Left ventricle myocardium inferior (tissue), 1 donor: ENCODE data around the gene GLS. TPM values are rescaled to one million over a fixed set of nuclear protein-coding genes. Genes with fewer than 3 reads are reported as not detected.

ENCODE experiments used
- DNase-seq: peaks from one replicate; pipeline ENCODE4 v3.0.0-alpha.2; 2020
- H3K27ac ChIP-seq: fragments of 200-600 bp; replicated peaks from 2 replicates; pipeline ENCODE4 v1.8.0; 2021
- H3K27me3 ChIP-seq: fragments of 200-600 bp; 2 replicates; pipeline ENCODE4 v1.8.0; 2021; ENCODE audit warnings: low read depth
- H3K36me3 ChIP-seq: fragments of 200-600 bp; 2 replicates; pipeline ENCODE4 v1.8.0; 2021
- H3K4me1 ChIP-seq: fragments of 200-600 bp; 2 replicates; pipeline ENCODE4 v1.8.0; 2021
- H3K4me3 ChIP-seq: fragments of 200-600 bp; 2 replicates; pipeline ENCODE4 v1.8.0; 2021; ENCODE audit warnings: mild to moderate bottlenecking, moderate library complexity
- H3K9me3 ChIP-seq: fragments of 200-600 bp; replicated peaks from 2 replicates; pipeline ENCODE4 v1.8.0; 2021
- intact Hi-C: fragments of 100-400 bp; cut with micrococcal nuclease; formaldehyde crosslinking; loops from one replicate; pipeline ENCODE4 v1.11.0; 2022
- total RNA-seq: library from RNA; stranded (reverse); fragmentation: NEBNext Ultra II Directional; extraction: Animal tissue kit (Norgen Biotek cat#: 25700); gene quantifications from one replicate; pipeline ENCODE4 v1.2.1, GENCODE V29; 2021
- TF ChIP-seq, protein P1 (sequence below): fragments of 200-600 bp; IDR thresholded peaks from 2 replicates; pipeline ENCODE4 v1.8.0; 2021; ENCODE audit warnings: antibody characterized with exemption, mild to moderate bottlenecking, borderline replicate concordance
- donor health status: DM: no; HTN: yes; CAD: no; lungs with severe emphysema.

GLS gene
- total RNA-seq, 1 donor from 2014 or later = 48.4 TPM

DNA sequence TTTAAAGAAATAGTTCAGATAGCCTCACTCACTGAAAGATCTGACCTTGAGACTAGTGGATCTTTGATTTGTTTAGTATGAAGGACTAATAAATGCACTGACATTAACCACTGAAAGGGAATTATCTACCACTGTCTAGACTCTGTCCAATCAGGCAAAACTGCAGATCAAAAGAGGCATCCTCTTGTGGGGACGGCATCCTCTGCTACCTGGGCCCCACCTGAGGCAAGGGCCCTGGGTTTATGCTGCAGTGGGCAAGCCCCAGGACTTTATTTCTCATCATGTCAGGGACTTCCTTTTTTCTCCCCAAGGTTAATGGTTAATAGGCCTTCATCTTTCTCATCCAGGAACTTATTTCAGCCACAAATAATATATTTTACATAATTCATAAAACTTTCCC lies 101.1 kb downstream of the GLS start:
- no peaks in the 10 kb centered on the region for H3K27me3 ChIP-seq
- H3K36me3 ChIP-seq = peaks cover 89% of the 10 kb centered on the region
- no peak overlapping the region for H3K4me3 ChIP-seq
- no peak for DNase-seq
- TF ChIP-seq, protein P1, sequence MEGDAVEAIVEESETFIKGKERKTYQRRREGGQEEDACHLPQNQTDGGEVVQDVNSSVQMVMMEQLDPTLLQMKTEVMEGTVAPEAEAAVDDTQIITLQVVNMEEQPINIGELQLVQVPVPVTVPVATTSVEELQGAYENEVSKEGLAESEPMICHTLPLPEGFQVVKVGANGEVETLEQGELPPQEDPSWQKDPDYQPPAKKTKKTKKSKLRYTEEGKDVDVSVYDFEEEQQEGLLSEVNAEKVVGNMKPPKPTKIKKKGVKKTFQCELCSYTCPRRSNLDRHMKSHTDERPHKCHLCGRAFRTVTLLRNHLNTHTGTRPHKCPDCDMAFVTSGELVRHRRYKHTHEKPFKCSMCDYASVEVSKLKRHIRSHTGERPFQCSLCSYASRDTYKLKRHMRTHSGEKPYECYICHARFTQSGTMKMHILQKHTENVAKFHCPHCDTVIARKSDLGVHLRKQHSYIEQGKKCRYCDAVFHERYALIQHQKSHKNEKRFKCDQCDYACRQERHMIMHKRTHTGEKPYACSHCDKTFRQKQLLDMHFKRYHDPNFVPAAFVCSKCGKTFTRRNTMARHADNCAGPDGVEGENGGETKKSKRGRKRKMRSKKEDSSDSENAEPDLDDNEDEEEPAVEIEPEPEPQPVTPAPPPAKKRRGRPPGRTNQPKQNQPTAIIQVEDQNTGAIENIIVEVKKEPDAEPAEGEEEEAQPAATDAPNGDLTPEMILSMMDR = no peak
- H3K27ac ChIP-seq = no peak overlapping the region
- intact Hi-C loops = no loop called here
- H3K9me3 ChIP-seq = no peaks in the 10 kb centered on the region
- peaks cover 59% of the 10 kb centered on the region for H3K4me1 ChIP-seq

DNA sequence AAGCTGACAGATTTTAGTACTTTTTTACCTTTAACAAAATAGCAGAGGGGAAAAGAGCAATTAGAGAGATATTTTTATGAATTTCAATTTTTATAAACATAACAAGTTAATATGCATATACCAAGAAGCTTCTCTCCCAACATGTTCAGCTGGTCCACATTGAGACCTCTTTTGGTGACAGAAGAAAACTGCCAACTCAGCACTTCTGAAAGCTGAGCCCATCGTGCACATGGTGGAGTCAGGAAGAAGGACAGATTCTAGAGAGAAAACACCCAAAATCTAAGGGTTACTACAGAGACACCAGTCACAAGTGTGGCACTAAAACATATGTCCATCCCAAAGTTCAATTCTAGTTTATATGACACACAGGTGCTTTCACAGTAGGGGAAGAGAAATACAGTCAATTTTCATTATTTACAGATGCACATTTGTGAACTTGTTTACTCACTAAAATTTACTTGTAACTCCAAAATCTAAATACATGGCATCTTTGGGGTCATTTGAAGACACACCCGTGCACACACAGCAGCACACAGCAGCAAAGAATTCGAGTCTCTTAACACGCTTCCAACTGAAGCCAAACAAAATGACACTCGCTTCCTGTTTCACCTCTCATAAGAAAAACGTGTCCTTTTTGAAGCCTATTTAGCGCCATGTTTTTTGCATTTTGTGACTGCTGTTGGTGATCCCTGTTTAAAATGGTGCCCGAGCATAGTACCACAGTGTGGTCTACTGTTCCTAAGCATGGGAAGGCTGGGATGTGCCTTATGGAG lies 101.8 kb downstream of the GLS start:
- Histone ChIP-seq H3K9me3 (no peaks in the 10 kb centered on the region), H3K36me3 (peaks cover 89% of the 10 kb centered on the region), H3K4me1 (peaks cover 59% of the 10 kb centered on the region), H3K27me3 (no peaks in the 10 kb centered on the region), H3K27ac (no peak overlapping the region), H3K4me3 (no peak overlapping the region)
- intact Hi-C loops = no loop called here
- TF ChIP-seq, protein P1 = no peak
- DNase-seq = no peak

DNA sequence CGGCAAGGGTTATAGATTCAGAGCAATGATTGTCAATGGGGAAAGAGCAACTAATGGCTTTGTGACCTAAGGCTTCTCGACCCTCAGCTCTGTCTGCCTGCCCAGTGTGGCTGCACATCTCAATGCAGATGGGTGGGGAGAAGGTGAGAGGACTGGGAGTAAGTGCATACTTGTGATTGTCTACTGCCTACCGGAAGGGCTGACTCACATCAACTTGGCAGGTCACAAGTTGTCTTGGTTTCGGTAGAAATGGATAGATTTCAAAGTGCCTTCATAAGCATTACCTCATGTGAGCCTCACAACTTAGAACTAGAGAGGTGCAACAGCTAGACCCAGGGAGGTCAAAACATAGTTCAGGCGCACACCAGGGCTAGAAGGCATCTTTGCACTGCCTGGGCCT lies 104.0 kb downstream of the GLS start:
- H3K9me3 ChIP-seq = no peaks in the 10 kb centered on the region
- intact Hi-C loops = no loop called here
- no peak for DNase-seq
- peaks cover 89% of the 10 kb centered on the region for H3K36me3 ChIP-seq
- peaks cover 38% of the 10 kb centered on the region for H3K4me1 ChIP-seq
- H3K4me3 ChIP-seq = no peak overlapping the region
- no peak overlapping the region for H3K27ac ChIP-seq
- TF ChIP-seq, protein P1 = no peak
- H3K27me3 ChIP-seq = no peaks in the 10 kb centered on the region

DNA sequence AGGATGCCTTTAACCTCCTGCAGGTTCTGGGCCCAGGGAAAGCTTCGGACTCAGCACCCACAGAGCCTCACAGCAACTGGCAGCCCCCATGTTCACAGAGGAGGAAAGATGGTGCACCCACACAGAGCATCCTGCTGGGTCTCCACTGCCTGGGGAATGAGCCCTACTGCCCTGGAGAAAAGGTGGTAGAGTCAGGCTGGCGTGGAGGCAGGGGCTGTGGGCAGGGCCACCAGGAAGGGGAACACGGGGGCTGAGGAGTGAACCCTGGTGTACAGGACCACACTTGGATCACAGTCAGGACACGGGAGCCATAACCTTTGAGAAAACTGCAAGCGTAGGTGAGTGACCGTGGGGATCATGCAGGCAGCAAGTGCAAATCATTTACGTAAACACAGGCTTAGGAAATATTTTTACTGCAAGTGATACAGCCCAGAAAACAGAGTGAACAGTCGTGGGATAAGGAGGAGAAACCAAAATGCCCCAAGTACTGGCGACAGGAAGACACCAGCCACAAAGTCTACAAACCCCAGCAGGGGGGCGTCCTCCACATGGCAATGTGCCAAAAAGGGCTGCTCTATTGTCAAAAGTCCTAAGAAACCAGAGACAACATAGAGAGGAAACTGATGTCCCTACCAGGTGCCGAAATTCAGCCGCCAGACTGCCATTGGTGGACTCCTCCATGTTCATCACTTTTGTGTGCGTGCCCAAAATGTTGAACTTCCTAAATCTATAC lies 105.8 kb downstream of the GLS start:
- Histone ChIP-seq H3K27me3 (no peaks in the 10 kb centered on the region), H3K4me1 (peaks cover 20% of the 10 kb centered on the region), H3K36me3 (peaks cover 100% of the 10 kb centered on the region), H3K9me3 (no peaks in the 10 kb centered on the region), H3K27ac (no peak overlapping the region), H3K4me3 (no peak overlapping the region)
- intact Hi-C loops = no loop called here
- TF ChIP-seq, protein P1 = no peak
- no peak for DNase-seq

DNA sequence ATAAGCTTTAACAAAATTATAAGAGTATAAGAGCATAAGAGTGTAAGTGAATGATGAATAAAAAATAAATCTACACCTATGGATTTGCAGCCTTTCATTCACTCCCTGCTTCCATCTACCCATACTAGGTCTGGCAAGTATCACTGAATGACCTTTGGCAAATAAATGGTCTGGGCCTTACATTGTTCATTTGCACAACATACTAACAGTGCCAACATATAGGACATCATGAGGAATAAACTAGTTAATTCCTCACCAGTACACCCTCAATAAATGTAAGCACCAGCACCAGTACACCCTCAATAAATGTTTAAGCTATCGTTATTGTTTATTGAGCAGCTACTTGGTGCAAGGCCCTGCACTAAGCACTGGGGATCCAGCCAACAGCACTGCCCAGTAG lies 106.5 kb downstream of the GLS start:
- H3K9me3 ChIP-seq = no peaks in the 10 kb centered on the region
- H3K36me3 ChIP-seq = peaks cover 100% of the 10 kb centered on the region
- intact Hi-C loops = no loop called here

More for the DNA sequence above, 106.5 kb downstream of the GLS start:
- Histone ChIP-seq H3K27ac (no peak overlapping the region), H3K27me3 (no peaks in the 10 kb centered on the region), H3K4me1 (peaks cover 15% of the 10 kb centered on the region), H3K4me3 (no peak overlapping the region)
- TF ChIP-seq, protein P1 = no peak
- DNase-seq = no peak
